ENCODE measurements around the gene C2orf81.

GRCh38 chr2:74439373-74439772, 18.0 kb upstream of the C2orf81 start:
- TF ChIP-seq POLR2A (IDR thresholded peaks at IDR 0.05; ENCODE audit: low read depth, low read length) (no peak), CTCF (IDR thresholded peaks at IDR 0.05 in 2 of 3, conservative IDR thresholded peaks at IDR 0.05 in 1 of 3; ENCODE audit: control insufficient read depth in 2 of 3, extremely low read depth in 1 of 3, insufficient read depth in 1 of 3, low read depth in 3 of 3, low read length in 3 of 3) (no peak), BCL3 (IDR thresholded peaks at IDR 0.05; ENCODE audit: borderline replicate concordance, insufficient read depth, low read depth, low read length, poor library complexity, severe bottlenecking) (no peak), EP300 (IDR thresholded peaks at IDR 0.05; ENCODE audit: borderline replicate concordance in 1 of 2, control insufficient read depth in 1 of 2, low read depth in 2 of 2, low read length in 2 of 2) (no peak), HCFC1 (IDR thresholded peaks at IDR 0.05; ENCODE audit: low read length) (no peak), CBX5 (IDR thresholded peaks at IDR 0.05; ENCODE audit: low read depth) (no peak), E4F1 (IDR thresholded peaks at IDR 0.05; ENCODE audit: borderline replicate concordance, partially characterized antibody) (no peak), USF2 (IDR thresholded peaks at IDR 0.05; ENCODE audit: borderline replicate concordance, low read depth, low read length) (no peak), TCF7 (IDR thresholded peaks at IDR 0.05; ENCODE audit: borderline replicate concordance) (no peak), POLR2AphosphoS5 (IDR thresholded peaks at IDR 0.05; ENCODE audit: low read length) (no peak)
